WTC11 (cell line): Measurements from ENCODE around the gene PRDM5. TPM values are rescaled to one million over a fixed set of nuclear protein-coding genes. Genes with fewer than 3 reads are reported as not detected.
A peak's percentile ranks its signal among the peaks of the same experiment; 100 is the strongest.

Source experiments
- ATAC-seq: fragments of 200-7000 bp; cut with Tn5 transposase; 2 replicates; pipeline ENCODE4 v1.10.0; 2021; ENCODE audit warnings: mild to moderate bottlenecking, moderate library complexity
- CTCF ChIA-PET: fragments of 300-600 bp; sonication (Branson Sonifier 250); formaldehyde crosslinking; loops from one replicate; lab custom pipeline; 2021; ENCODE audit warnings: antibody characterized with exemption; lab: Charles Lee
- POLR2A ChIA-PET: fragments of 350-600 bp; sonication (Branson Sonifier 250); formaldehyde crosslinking; loops from one replicate; lab custom pipeline; 2021; ENCODE audit warnings: antibody characterized with exemption; lab: Charles Lee
- DNase-seq: peaks from one replicate; pipeline ENCODE4 v3.0.0; 2021; ENCODE audit warnings: low spot score
- H3K27ac Mint-ChIP-seq: 2 replicates; pipeline ENCODE4 v1.8.0; 2021; ENCODE audit warnings: mixed read lengths
- H3K27me3 Mint-ChIP-seq: 2 replicates; pipeline ENCODE4 v1.8.0; 2021; ENCODE audit warnings: low read depth, mild to moderate bottlenecking, moderate library complexity, mixed read lengths
- H3K36me3 Mint-ChIP-seq: 2 replicates; pipeline ENCODE4 v1.8.0; 2021; ENCODE audit warnings: mixed read lengths
- H3K4me1 Mint-ChIP-seq: 2 replicates; pipeline ENCODE4 v1.8.0; 2022; ENCODE audit warnings: mixed read lengths
- H3K4me3 Mint-ChIP-seq: 2 replicates; pipeline ENCODE4 v1.8.0; 2021; ENCODE audit warnings: mild to moderate bottlenecking, moderate library complexity, mixed read lengths
- H3K9me3 Mint-ChIP-seq: 2 replicates; pipeline ENCODE4 v1.8.0; 2021; ENCODE audit warnings: mixed read lengths
- FOXJ3 ChIP-seq: sonication (generic); formaldehyde crosslinking; IDR thresholded peaks from 2 replicates; pipeline ENCODE4 v1.9.0; 2021; ENCODE audit warnings: missing genetic modification reagents, mild to moderate bottlenecking, borderline replicate concordance
- FOXP1 ChIP-seq: sonication (generic); formaldehyde crosslinking; IDR thresholded peaks from 2 replicates; pipeline ENCODE4 v1.8.0; 2022; ENCODE audit warnings: missing genetic modification reagents, mild to moderate bottlenecking, moderate library complexity, borderline replicate concordance
- GABPB1 ChIP-seq: sonication (generic); formaldehyde crosslinking; IDR thresholded peaks from 2 replicates; pipeline ENCODE4 v1.8.1; 2023; ENCODE audit warnings: mild to moderate bottlenecking, missing genetic modification reagents
- IRF2 ChIP-seq: sonication (generic); formaldehyde crosslinking; IDR thresholded peaks from 2 replicates; pipeline ENCODE4 v1.8.0; 2022; ENCODE audit warnings: low read depth, missing genetic modification reagents, borderline replicate concordance
- NFATC4 ChIP-seq: fragments of 250-450 bp; sonication (Bioruptor Pico); IDR thresholded peaks from 2 replicates; pipeline ENCODE4 v1.9.0; 2021; ENCODE audit warnings: mild to moderate bottlenecking
- NFYB ChIP-seq: sonication (generic); formaldehyde crosslinking; conservative IDR thresholded peaks from 2 replicates; pipeline ENCODE4 v1.8.0; 2022; ENCODE audit warnings: low read depth, missing genetic modification reagents
- RELA ChIP-seq: sonication (generic); formaldehyde crosslinking; IDR thresholded peaks from 2 replicates; pipeline ENCODE4 v1.8.1; 2022; ENCODE audit warnings: missing genetic modification reagents, mild to moderate bottlenecking, borderline replicate concordance
- TEAD4 ChIP-seq: sonication (generic); formaldehyde crosslinking; IDR thresholded peaks from 2 replicates; pipeline ENCODE4 v1.8.0; 2022; ENCODE audit warnings: mild to moderate bottlenecking, missing genetic modification reagents
- TP53 ChIP-seq: sonication (generic); formaldehyde crosslinking; IDR thresholded peaks from 2 replicates; pipeline ENCODE4 v1.8.1; 2023; ENCODE audit warnings: mild to moderate bottlenecking, missing genetic modification reagents
- ZNF671 ChIP-seq: fragments of 250-450 bp; sonication (Bioruptor Pico); IDR thresholded peaks from 2 replicates; pipeline ENCODE4 v1.8.0; 2021; ENCODE audit warnings: mild to moderate bottlenecking
- total RNA-seq: library from RNA; stranded (reverse); gene quantifications from 3 replicates; pipeline ENCODE4 v1.2.3, GENCODE V29; 2021
- TF ChIP-seq, protein P1 (sequence below): sonication (generic); formaldehyde crosslinking; IDR thresholded peaks from 2 replicates; pipeline ENCODE4 v1.8.0; 2023; ENCODE audit warnings: missing genetic modification reagents, mild to moderate bottlenecking, borderline replicate concordance
- TF ChIP-seq, protein P2 (sequence below): fragments of 250-450 bp; sonication (Bioruptor Pico); IDR thresholded peaks from 2 replicates; pipeline ENCODE4 v1.9.0; 2021; ENCODE audit warnings: mild to moderate bottlenecking
- TF ChIP-seq, protein P3 (sequence below): fragments of 250-450 bp; sonication (Bioruptor Pico); IDR thresholded peaks from 2 replicates; pipeline ENCODE4 v1.9.0; 2021; ENCODE audit warnings: moderate library complexity, mild to moderate bottlenecking, inconsistent platforms, borderline replicate concordance
- TF ChIP-seq, protein P4 (sequence below): fragments of 250-450 bp; sonication (Bioruptor Pico); IDR thresholded peaks from 2 replicates; pipeline ENCODE4 v1.8.0; 2021; ENCODE audit warnings: mild to moderate bottlenecking
- TF ChIP-seq, protein P5 (sequence below): fragments of 250-450 bp; sonication (Bioruptor Pico); IDR thresholded peaks from 2 replicates; pipeline ENCODE4 v1.9.0; 2021; ENCODE audit warnings: mild to moderate bottlenecking
- TF ChIP-seq, protein P6 (sequence below): fragments of 250-450 bp; sonication (Bioruptor Pico); IDR thresholded peaks from 2 replicates; pipeline ENCODE4 v1.9.0; 2021; ENCODE audit warnings: mild to moderate bottlenecking, borderline replicate concordance

PRDM5 gene
- total RNA-seq, 1 experiment from 2014 or later = 47.0 TPM

DNA sequence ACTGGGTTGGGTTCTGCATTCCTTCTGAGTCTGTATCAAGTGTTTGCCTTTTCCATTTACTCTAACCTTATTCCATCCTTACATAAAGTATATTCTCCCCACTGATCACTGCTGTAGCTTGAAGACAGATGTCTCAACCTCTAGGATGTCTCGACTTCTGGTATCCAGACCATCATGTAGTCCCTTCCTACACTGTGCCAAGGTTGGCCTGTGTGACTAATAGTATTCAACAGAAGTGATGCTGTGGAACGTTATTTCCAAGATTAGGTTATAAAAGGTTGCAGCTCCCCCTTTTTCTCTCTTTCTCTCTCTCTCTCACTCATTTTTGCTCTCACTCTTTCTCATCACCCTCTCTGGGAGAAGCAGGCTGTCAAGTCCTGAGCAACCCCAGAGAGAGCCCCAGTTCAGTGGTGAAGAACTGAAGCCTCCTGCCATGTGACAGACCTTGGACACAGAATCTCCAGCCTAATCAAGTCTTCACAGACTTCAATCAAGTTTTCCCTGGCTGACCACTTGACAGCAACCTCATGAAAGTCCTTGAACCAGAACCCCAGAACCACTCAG is 75.4 kb downstream of the PRDM5 start (continued):
- TF ChIP-seq, protein P1, sequence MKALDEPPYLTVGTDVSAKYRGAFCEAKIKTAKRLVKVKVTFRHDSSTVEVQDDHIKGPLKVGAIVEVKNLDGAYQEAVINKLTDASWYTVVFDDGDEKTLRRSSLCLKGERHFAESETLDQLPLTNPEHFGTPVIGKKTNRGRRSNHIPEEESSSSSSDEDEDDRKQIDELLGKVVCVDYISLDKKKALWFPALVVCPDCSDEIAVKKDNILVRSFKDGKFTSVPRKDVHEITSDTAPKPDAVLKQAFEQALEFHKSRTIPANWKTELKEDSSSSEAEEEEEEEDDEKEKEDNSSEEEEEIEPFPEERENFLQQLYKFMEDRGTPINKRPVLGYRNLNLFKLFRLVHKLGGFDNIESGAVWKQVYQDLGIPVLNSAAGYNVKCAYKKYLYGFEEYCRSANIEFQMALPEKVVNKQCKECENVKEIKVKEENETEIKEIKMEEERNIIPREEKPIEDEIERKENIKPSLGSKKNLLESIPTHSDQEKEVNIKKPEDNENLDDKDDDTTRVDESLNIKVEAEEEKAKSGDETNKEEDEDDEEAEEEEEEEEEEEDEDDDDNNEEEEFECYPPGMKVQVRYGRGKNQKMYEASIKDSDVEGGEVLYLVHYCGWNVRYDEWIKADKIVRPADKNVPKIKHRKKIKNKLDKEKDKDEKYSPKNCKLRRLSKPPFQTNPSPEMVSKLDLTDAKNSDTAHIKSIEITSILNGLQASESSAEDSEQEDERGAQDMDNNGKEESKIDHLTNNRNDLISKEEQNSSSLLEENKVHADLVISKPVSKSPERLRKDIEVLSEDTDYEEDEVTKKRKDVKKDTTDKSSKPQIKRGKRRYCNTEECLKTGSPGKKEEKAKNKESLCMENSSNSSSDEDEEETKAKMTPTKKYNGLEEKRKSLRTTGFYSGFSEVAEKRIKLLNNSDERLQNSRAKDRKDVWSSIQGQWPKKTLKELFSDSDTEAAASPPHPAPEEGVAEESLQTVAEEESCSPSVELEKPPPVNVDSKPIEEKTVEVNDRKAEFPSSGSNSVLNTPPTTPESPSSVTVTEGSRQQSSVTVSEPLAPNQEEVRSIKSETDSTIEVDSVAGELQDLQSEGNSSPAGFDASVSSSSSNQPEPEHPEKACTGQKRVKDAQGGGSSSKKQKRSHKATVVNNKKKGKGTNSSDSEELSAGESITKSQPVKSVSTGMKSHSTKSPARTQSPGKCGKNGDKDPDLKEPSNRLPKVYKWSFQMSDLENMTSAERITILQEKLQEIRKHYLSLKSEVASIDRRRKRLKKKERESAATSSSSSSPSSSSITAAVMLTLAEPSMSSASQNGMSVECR (CRISPR knock-in tag) = no peak
- TF ChIP-seq, protein P2, sequence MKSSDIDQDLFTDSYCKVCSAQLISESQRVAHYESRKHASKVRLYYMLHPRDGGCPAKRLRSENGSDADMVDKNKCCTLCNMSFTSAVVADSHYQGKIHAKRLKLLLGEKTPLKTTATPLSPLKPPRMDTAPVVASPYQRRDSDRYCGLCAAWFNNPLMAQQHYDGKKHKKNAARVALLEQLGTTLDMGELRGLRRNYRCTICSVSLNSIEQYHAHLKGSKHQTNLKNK = no peak
- TF ChIP-seq TP53 (CRISPR knock-in tag) = no peak

DNA sequence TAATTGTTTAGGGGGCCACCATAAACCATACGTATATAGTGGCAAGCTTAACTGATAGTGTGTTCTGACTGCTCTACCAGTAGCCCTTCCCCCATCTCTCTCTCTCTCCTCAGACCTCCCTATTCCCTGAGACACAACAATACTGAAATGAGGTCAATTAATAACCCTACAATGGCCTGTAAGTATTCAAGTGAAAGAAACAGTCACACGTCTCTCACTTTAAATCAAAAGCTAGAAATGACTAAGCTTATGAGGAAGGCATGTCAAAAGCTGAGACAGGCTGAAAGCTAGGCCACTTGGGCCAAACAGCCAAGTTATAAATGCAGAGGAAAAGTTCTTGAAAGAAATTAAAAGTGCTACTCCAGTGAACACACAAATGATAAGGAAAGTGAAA is 78.0 kb downstream of the PRDM5 start:
- no peaks in the 10 kb centered on the region for H3K27me3 Mint-ChIP-seq
- H3K27ac Mint-ChIP-seq = peak overlapping the region; percentile 16; the same call in 1 of the 2 replicates
- DNase-seq = no peak
- POLR2A ChIA-PET = no interaction called here
- H3K4me3 Mint-ChIP-seq = no peak overlapping the region
- no peak for ATAC-seq
- H3K4me1 Mint-ChIP-seq = peaks cover 8% of the 10 kb centered on the region
- CTCF ChIA-PET = interaction anchor here (0.9 to 2.3 kb wide), 8 partner anchors 8 to 226 kb away, joined by 3 to 14 read pairs (median 7); partner anchors contain the start of gene PRDM5
- no peaks in the 10 kb centered on the region for H3K9me3 Mint-ChIP-seq
- H3K36me3 Mint-ChIP-seq = 0 out of 2 replicates have a peak, but pooled peaks cover 4% of the 10 kb centered on the region
- TF ChIP-seq, protein P3, sequence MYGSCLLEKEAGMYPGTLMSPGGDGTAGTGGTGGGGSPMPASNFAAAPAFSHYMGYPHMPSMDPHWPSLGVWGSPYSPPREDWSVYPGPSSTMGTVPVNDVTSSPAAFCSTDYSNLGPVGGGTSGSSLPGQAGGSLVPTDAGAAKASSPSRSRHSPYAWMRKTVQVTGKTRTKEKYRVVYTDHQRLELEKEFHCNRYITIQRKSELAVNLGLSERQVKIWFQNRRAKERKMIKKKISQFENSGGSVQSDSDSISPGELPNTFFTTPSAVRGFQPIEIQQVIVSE (CRISPR knock-in tag) = no peak
- no peak for TF ChIP-seq NFATC4 (CRISPR knock-in tag)
- no peak for TF ChIP-seq RELA (CRISPR knock-in tag)
- no peak for TF ChIP-seq ZNF671 (CRISPR knock-in tag)
- TF ChIP-seq FOXP1 (CRISPR knock-in tag) = no peak
- TF ChIP-seq IRF2 = no peak
- TF ChIP-seq, protein P1 (CRISPR knock-in tag) = no peak
- TF ChIP-seq, protein P4, sequence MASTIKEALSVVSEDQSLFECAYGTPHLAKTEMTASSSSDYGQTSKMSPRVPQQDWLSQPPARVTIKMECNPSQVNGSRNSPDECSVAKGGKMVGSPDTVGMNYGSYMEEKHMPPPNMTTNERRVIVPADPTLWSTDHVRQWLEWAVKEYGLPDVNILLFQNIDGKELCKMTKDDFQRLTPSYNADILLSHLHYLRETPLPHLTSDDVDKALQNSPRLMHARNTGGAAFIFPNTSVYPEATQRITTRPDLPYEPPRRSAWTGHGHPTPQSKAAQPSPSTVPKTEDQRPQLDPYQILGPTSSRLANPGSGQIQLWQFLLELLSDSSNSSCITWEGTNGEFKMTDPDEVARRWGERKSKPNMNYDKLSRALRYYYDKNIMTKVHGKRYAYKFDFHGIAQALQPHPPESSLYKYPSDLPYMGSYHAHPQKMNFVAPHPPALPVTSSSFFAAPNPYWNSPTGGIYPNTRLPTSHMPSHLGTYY = no peak
- TF ChIP-seq FOXJ3 (CRISPR knock-in tag) = no peak
- TF ChIP-seq NFYB (CRISPR knock-in tag) = no peak
- TF ChIP-seq, protein P5, sequence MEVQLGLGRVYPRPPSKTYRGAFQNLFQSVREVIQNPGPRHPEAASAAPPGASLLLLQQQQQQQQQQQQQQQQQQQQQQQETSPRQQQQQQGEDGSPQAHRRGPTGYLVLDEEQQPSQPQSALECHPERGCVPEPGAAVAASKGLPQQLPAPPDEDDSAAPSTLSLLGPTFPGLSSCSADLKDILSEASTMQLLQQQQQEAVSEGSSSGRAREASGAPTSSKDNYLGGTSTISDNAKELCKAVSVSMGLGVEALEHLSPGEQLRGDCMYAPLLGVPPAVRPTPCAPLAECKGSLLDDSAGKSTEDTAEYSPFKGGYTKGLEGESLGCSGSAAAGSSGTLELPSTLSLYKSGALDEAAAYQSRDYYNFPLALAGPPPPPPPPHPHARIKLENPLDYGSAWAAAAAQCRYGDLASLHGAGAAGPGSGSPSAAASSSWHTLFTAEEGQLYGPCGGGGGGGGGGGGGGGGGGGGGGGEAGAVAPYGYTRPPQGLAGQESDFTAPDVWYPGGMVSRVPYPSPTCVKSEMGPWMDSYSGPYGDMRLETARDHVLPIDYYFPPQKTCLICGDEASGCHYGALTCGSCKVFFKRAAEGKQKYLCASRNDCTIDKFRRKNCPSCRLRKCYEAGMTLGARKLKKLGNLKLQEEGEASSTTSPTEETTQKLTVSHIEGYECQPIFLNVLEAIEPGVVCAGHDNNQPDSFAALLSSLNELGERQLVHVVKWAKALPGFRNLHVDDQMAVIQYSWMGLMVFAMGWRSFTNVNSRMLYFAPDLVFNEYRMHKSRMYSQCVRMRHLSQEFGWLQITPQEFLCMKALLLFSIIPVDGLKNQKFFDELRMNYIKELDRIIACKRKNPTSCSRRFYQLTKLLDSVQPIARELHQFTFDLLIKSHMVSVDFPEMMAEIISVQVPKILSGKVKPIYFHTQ (CRISPR knock-in tag) = no peak
- TF ChIP-seq, protein P6, sequence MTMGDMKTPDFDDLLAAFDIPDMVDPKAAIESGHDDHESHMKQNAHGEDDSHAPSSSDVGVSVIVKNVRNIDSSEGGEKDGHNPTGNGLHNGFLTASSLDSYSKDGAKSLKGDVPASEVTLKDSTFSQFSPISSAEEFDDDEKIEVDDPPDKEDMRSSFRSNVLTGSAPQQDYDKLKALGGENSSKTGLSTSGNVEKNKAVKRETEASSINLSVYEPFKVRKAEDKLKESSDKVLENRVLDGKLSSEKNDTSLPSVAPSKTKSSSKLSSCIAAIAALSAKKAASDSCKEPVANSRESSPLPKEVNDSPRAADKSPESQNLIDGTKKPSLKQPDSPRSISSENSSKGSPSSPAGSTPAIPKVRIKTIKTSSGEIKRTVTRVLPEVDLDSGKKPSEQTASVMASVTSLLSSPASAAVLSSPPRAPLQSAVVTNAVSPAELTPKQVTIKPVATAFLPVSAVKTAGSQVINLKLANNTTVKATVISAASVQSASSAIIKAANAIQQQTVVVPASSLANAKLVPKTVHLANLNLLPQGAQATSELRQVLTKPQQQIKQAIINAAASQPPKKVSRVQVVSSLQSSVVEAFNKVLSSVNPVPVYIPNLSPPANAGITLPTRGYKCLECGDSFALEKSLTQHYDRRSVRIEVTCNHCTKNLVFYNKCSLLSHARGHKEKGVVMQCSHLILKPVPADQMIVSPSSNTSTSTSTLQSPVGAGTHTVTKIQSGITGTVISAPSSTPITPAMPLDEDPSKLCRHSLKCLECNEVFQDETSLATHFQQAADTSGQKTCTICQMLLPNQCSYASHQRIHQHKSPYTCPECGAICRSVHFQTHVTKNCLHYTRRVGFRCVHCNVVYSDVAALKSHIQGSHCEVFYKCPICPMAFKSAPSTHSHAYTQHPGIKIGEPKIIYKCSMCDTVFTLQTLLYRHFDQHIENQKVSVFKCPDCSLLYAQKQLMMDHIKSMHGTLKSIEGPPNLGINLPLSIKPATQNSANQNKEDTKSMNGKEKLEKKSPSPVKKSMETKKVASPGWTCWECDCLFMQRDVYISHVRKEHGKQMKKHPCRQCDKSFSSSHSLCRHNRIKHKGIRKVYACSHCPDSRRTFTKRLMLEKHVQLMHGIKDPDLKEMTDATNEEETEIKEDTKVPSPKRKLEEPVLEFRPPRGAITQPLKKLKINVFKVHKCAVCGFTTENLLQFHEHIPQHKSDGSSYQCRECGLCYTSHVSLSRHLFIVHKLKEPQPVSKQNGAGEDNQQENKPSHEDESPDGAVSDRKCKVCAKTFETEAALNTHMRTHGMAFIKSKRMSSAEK (CRISPR knock-in tag) = no peak
- no peak for TF ChIP-seq GABPB1 (CRISPR knock-in tag)
- no peak for TF ChIP-seq TEAD4
